ENCODE measurements around the gene MLLT6. TPM values are rescaled to one million over a fixed set of nuclear protein-coding genes. Genes with fewer than 3 reads are reported as not detected.

The MLLT6 gene
- total and polyA plus RNA-seq, 11 donors: 35.2 to 91.3 (median 68.3) TPM

DNA sequence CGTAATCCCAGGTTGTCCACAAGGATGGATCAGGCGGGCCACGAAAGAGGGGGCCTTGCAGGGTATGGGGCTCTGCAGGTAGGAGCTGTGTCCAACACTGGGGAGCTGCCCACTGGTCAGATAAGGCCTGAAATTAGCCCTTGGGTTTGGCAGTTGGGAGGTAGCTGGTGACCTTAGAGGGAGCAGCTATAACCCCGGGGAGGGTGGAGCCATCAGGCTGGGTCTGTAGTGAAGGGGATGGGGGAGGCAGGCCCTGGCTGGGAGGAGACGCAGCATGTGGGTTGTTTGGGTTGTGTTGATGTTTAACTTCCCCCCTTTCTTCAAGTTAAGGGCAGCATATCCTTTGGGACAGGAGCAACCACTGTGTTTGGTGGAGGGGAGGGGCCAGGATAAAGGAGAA is 5.9 kb downstream of the MLLT6 start:
- ATAC-seq (no peak), DNase-seq (no peak)
- peaks cover 0 to 57% (median 21%) of the 10 kb centered on the region in 12 donors for H3K4me1 ChIP-seq
- intact Hi-C loops (cut with DNase I): no loop called here
- H3K4me3 ChIP-seq: no peak overlapping the region
- WGBS, 4 donors: 74 to 82% (median 81%) methylated on average over 5 of the region's 5 CpGs
- H3K36me3 ChIP-seq: peaks cover 0 to 87% (median 76%) of the 10 kb centered on the region in 9 donors
- H3K27ac ChIP-seq: peak overlapping the region in 2 of 12 donors; percentile 17 to 64
- no peaks in the 10 kb centered on the region for H3K9me3 ChIP-seq
- TF ChIP-seq, protein P1, sequence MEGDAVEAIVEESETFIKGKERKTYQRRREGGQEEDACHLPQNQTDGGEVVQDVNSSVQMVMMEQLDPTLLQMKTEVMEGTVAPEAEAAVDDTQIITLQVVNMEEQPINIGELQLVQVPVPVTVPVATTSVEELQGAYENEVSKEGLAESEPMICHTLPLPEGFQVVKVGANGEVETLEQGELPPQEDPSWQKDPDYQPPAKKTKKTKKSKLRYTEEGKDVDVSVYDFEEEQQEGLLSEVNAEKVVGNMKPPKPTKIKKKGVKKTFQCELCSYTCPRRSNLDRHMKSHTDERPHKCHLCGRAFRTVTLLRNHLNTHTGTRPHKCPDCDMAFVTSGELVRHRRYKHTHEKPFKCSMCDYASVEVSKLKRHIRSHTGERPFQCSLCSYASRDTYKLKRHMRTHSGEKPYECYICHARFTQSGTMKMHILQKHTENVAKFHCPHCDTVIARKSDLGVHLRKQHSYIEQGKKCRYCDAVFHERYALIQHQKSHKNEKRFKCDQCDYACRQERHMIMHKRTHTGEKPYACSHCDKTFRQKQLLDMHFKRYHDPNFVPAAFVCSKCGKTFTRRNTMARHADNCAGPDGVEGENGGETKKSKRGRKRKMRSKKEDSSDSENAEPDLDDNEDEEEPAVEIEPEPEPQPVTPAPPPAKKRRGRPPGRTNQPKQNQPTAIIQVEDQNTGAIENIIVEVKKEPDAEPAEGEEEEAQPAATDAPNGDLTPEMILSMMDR (IDR thresholded peaks at IDR 0.05): no peak
- no peak for TF ChIP-seq POLR2A (IDR thresholded peaks at IDR 0.05)
- no peaks in the 10 kb centered on the region for H3K27me3 ChIP-seq

DNA sequence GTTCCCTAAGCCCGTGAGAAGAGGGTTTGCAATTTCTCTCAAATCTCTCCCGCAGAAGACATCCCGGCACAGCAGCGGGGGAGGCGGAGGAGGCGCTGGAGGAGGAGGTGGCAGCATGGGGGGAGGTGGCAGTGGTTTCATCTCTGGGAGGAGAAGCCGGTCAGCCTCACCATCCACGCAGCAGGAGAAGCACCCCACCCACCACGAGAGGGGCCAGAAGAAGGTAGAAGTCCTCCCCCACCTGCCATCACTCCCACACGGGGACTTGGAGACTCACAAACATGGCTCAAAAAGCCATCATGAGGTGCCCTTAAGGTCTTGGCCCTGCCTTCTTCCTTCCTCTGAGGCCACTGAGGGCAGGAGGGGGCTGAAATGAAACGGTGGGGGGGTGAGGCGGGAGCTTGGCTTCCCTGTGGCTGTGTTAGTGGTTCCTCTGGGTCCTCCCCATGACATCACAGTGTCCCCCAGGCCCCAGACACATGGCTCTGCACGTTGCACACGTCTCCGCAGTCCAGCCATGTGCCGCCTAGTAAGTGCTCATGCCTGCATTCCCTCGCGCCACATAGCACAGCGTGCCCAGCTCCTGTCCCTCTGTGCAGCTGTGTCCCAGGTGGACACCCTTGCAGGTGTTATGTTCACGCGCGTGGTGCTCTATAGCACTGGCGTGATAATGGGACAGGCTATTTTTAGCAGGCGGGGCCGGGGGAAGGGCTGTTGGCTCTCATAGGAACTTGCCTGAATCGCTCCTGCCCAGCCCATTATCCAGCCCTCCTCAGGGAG is 6.9 kb downstream of the MLLT6 start:
- Histone ChIP-seq H3K27ac (peak overlapping the region in 2 of 12 donors; percentile 55 to 64), H3K4me1 (peaks cover 0 to 48% (median 17%) of the 10 kb centered on the region in 12 donors)

DNA sequence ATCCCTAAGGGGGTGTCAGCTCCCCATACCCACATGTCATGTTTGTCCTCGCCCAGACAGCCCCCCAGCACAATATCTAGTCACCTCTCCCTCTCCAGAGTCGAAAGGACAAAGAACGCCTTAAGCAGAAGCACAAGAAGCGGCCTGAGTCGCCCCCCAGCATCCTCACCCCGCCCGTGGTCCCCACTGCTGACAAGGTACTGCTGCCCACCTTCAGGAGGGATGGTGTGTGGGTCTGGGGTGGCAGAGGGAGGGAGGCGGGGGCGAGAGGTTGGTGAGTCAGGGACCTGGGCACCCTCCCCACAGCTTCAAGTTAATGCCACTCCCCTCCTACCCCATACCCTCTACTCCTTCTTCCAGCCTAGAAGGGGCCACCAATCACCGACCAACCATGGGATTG is 7.5 kb downstream of the MLLT6 start:
- intact Hi-C loops (cut with DNase I): no loop called here
- WGBS, 4 donors: 88 to 93% (median 90%) methylated on average over 10 of the region's 10 CpGs
- Histone ChIP-seq H3K4me3 (no peak overlapping the region), H3K9me3 (no peaks in the 10 kb centered on the region), H3K27ac (peak overlapping the region in 2 of 12 donors; percentile 55 to 64), H3K36me3 (peaks cover 0 to 100% (median 91%) of the 10 kb centered on the region in 9 donors), H3K4me1 (peaks cover 0 to 42% (median 13%) of the 10 kb centered on the region in 12 donors), H3K27me3 (no peaks in the 10 kb centered on the region)
- DNase-seq: no peak
- TF ChIP-seq, protein P1 (IDR thresholded peaks at IDR 0.05): no peak
- no peak for TF ChIP-seq POLR2A (IDR thresholded peaks at IDR 0.05)
- ATAC-seq: no peak

More for the DNA sequence above, 6.9 kb downstream of the MLLT6 start:
- intact Hi-C loops (cut with DNase I): no loop called here
- H3K4me3 ChIP-seq: no peak overlapping the region
- H3K9me3 ChIP-seq: no peaks in the 10 kb centered on the region
- peak in 1 of 5 donors; percentile 78 for DNase-seq
- no peak for TF ChIP-seq POLR2A (IDR thresholded peaks at IDR 0.05)
- TF ChIP-seq, protein P1 (IDR thresholded peaks at IDR 0.05): no peak
- peak; percentile 43 to 78 (median 54) for ATAC-seq
- WGBS, 4 donors: 50 to 64% (median 56%) methylated on average over 16 to 26 of the region's 26 CpGs
- no peaks in the 10 kb centered on the region for H3K27me3 ChIP-seq
- peaks cover 0 to 97% (median 86%) of the 10 kb centered on the region in 9 donors for H3K36me3 ChIP-seq

DNA sequence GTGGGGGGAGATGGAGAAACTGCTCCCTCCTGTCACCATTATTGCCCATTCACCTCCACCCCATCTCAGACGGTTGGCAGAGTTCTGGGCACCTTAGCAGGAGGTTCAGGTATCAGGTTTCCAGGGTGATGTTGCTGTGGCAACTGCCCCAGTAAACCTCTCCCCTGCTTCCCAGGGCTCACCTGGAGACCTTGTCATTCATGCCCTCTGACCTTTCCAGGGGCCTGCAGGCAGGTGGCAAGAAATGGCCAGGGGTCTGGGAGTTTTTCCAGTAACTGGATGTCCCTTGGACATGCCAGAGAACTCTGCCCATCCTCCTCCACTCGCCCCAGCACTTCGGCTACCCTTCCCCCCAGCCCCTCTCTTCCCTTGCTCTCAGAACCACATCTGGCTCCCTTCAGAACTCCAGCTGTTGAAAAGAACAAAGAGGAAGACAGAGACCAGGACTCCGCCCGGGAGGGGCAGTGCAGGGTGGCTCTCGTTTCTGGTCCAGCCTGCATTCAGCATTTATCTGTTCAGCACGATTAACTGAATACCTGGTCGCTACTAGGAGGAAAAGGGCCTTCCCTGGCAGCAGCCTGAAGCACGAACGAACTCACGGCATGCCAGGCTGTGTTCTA is 8.5 kb downstream of the MLLT6 start:
- TF ChIP-seq POLR2A (IDR thresholded peaks at IDR 0.05): no peak
- TF ChIP-seq, protein P1 (IDR thresholded peaks at IDR 0.05): no peak
- DNase-seq (no peak), ATAC-seq (no peak)
- H3K4me1 ChIP-seq: peaks cover 0 to 37% (median 13%) of the 10 kb centered on the region in 12 donors
- intact Hi-C loops (cut with DNase I): no loop called here
- H3K27me3 ChIP-seq: no peaks in the 10 kb centered on the region
- no peaks in the 10 kb centered on the region for H3K9me3 ChIP-seq
- peaks cover 0 to 100% (median 93%) of the 10 kb centered on the region in 9 donors for H3K36me3 ChIP-seq
- H3K4me3 ChIP-seq: no peak overlapping the region
- 69 to 72% (median 70%) methylated on average over 10 to 11 of the region's 11 CpGs for WGBS, 4 donors
- H3K27ac ChIP-seq: no peak overlapping the region

Measured in heart left ventricle (tissue), 16 donors.